GM18519 (cell line): ENCODE results near the gene PSMG2.

Source experiments
- ATAC-seq: cut with Tn5 transposase; IDR thresholded peaks from one replicate; pipeline ENCODE4 v1.9.1; 2021; ENCODE audit warnings: mild to moderate bottlenecking, moderate library complexity; ENCODE audit not compliant: unreplicated experiment, low FRiP score

The PSMG2 gene

GRCh38 chr18:12702221-12703095 lies at the start of gene PSMG2, which contains the start of gene CEP76:
PSMG2 (plus strand) TSS chr18:12703042; CDS start chr18:12703108, 66 bp downstream.
CEP76 (minus strand) TSS chr18:12702723; CDS start chr18:12702548, 175 bp downstream.
- peak; percentile 57 for ATAC-seq

- no peak for ATAC-seq
Measured at GRCh38 chr18:12654971-12655370, 47.9 kb upstream of the PSMG2 start.

GRCh38 chr18:12656605-12656937 lies 46.3 kb upstream of the PSMG2 start:
- no peak for ATAC-seq

GRCh38 chr18:12656938-12657683 lies 45.7 kb upstream of the PSMG2 start:
- ATAC-seq: no peak

- no peak for ATAC-seq
Measured at GRCh38 chr18:12657684-12658425, 45.0 kb upstream of the PSMG2 start, which contains the start of gene SPIRE1. SPIRE1 (minus strand) TSS chr18:12658107; CDS start chr18:12657866, 241 bp downstream.

- no peak for ATAC-seq
Measured at GRCh38 chr18:12658426-12659138, 44.3 kb upstream of the PSMG2 start.

- no peak for ATAC-seq
Measured at GRCh38 chr18:12659904-12660605, 42.8 kb upstream of the PSMG2 start.

- ATAC-seq: no peak
Measured at GRCh38 chr18:12668041-12668440, 34.8 kb upstream of the PSMG2 start.

GRCh38 chr18:12679183-12679786 lies 23.6 kb upstream of the PSMG2 start:
- no peak for ATAC-seq

GRCh38 chr18:12686100-12686499 lies 16.7 kb upstream of the PSMG2 start:
- ATAC-seq: no peak

GRCh38 chr18:12689256-12689850 lies 13.5 kb upstream of the PSMG2 start:
- no peak for ATAC-seq

- ATAC-seq: no peak
Measured at GRCh38 chr18:12692206-12692605, 10.6 kb upstream of the PSMG2 start.

GRCh38 chr18:12694032-12694431 lies 8.8 kb upstream of the PSMG2 start:
- ATAC-seq: no peak

- ATAC-seq: no peak
Measured at GRCh38 chr18:12699747-12700146, 3.1 kb upstream of the PSMG2 start.

GRCh38 chr18:12701161-12701560 lies 1.7 kb upstream of the PSMG2 start:
- ATAC-seq: no peak

- no peak for ATAC-seq
Measured at GRCh38 chr18:12703096-12703567, 290 bp downstream of the PSMG2 start.

GRCh38 chr18:12703664-12704063 lies 822 bp downstream of the PSMG2 start:
- no peak for ATAC-seq

GRCh38 chr18:12711446-12711845 lies 8.6 kb downstream of the PSMG2 start:
- no peak for ATAC-seq
